OCI-LY7 (cell line): ENCODE data around the gene ZBTB16. TPM values are rescaled to one million over a fixed set of nuclear protein-coding genes. Genes with fewer than 3 reads are reported as not detected.

Source experiments
- BruUV-seq: library from RNA; stranded (reverse); fragments of 400-500 nt; replicated peaks from 2 replicates; lab custom pipeline; 2021; lab: Mats Ljungman, UMichigan
- CTCF ChIA-PET: fragments of 300-600 bp; sonication (Branson Sonifier 250); formaldehyde crosslinking; loops from one replicate; lab custom pipeline; 2022; ENCODE audit warnings: antibody characterized with exemption; ENCODE audit not compliant: unreplicated experiment; lab: Charles Lee
- POLR2A ChIA-PET: fragments of 300-600 bp; sonication (Branson Sonifier 250); formaldehyde crosslinking; loops from one replicate; lab custom pipeline; 2022; ENCODE audit warnings: antibody characterized with exemption; lab: Charles Lee
- DNase-seq: peaks from one replicate; pipeline ENCODE4 v3.0.0-alpha.2; 2015; ENCODE audit warnings: low spot score
- H2AFZ ChIP-seq: fragments of 200-600 bp; sonication (generic), shearing (Covaris generic); 2 replicates; pipeline ENCODE4 v1.6.1; 2014; ENCODE audit warnings: mild to moderate bottlenecking, antibody characterized with exemption, low read length, moderate library complexity
- H3K27ac ChIP-seq: fragments of 200-600 bp; sonication (generic); 2 replicates; pipeline ENCODE4 v1.5.1; 2014; ENCODE audit warnings: mixed run types, low read depth, mild to moderate bottlenecking, moderate library complexity, low read length, inconsistent platforms; ENCODE audit not compliant: poor library complexity, severe bottlenecking
- H3K36me3 ChIP-seq: fragments of 200-600 bp; sonication (generic); 2 replicates; pipeline ENCODE4 v1.6.1; 2014; ENCODE audit warnings: mild to moderate bottlenecking, antibody characterized with exemption, low read length, moderate library complexity, mixed read lengths; ENCODE audit not compliant: insufficient read depth
- H3K4me1 ChIP-seq: fragments of 200-600 bp; sonication (generic); 2 replicates; pipeline ENCODE4 v1.5.1; 2014; ENCODE audit warnings: mild to moderate bottlenecking, low read length; ENCODE audit not compliant: insufficient read depth, poor library complexity, severe bottlenecking
- H3K4me2 ChIP-seq: fragments of 200-600 bp; sonication (generic); 2 replicates; pipeline ENCODE4 v1.6.1; 2014; ENCODE audit warnings: mild to moderate bottlenecking, low read length
- H3K4me3 ChIP-seq: fragments of 200-600 bp; sonication (generic); 2 replicates; pipeline ENCODE4 v1.5.1; 2014; ENCODE audit warnings: mild to moderate bottlenecking, low read depth, low read length; ENCODE audit not compliant: poor library complexity, severe bottlenecking
- H3K79me2 ChIP-seq: fragments of 200-600 bp; sonication (generic); 2 replicates; pipeline ENCODE4 v1.6.1; 2016; ENCODE audit warnings: low read depth, mild to moderate bottlenecking, low read length, moderate library complexity, mixed read lengths; ENCODE audit not compliant: insufficient read depth
- H3K9me2 ChIP-seq: fragments of 200-600 bp; sonication (generic); 2 replicates; pipeline ENCODE4 v1.6.1; 2016; ENCODE audit warnings: mild to moderate bottlenecking, low read length, mixed read lengths; ENCODE audit not compliant: insufficient read depth
- H3K9me3 ChIP-seq: fragments of 200-600 bp; sonication (generic); 2 replicates; pipeline ENCODE4 v1.6.1; 2014; ENCODE audit warnings: mild to moderate bottlenecking, mixed run types, low read length, mixed read lengths
- H4K20me1 ChIP-seq: fragments of 200-600 bp; sonication (generic); 2 replicates; pipeline ENCODE4 v1.6.1; 2014; ENCODE audit warnings: mild to moderate bottlenecking, antibody characterized with exemption, low read length, moderate library complexity, mixed read lengths; ENCODE audit not compliant: insufficient read depth
- CTCF ChIP-seq: fragments of 200-600 bp; sonication (generic); conservative IDR thresholded peaks from 2 replicates; pipeline ENCODE4 v1.5.1; 2014; ENCODE audit warnings: mild to moderate bottlenecking, antibody characterized with exemption, low read length, moderate library complexity, mixed read lengths
- EZH2phosphoT487 ChIP-seq: fragments of 200-600 bp; sonication (generic); IDR thresholded peaks from 2 replicates; pipeline ENCODE4 v1.6.1; 2018; ENCODE audit warnings: low read depth, borderline replicate concordance, mild to moderate bottlenecking, mixed run types, antibody characterized with exemption, low read length, moderate library complexity, mixed read lengths
- intact Hi-C: fragments of 100-400 bp; cut with micrococcal nuclease; formaldehyde crosslinking; loops from one replicate; pipeline ENCODE4 v1.10.0; 2022; ENCODE audit not compliant: unreplicated experiment
- total RNA-seq, 2 experiments: library from RNA; depleted of rRNA in 1 of 2; stranded (reverse); fragments of >200 nt in 1 of 2; shearing (Covaris generic) in 1 of 2; gene quantifications; 2 replicates each; pipeline ENCODE4 v1.2.3, GENCODE V29; 2014 to 2022

Gene ZBTB16
- total RNA-seq, 2 experiments from 2014 or later: not detected

GRCh38 chr11:114090976-114091375 lies 31.5 kb downstream of the ZBTB16 start:
- CTCF ChIA-PET: no interaction called here
- TF ChIP-seq EZH2phosphoT487 (no peak), CTCF (no peak)
- intact Hi-C loops: no loop called here
- Histone ChIP-seq H3K9me3 (no peaks in the 10 kb centered on the region), H2AFZ (no peak overlapping the region), H3K36me3 (no peaks in the 10 kb centered on the region), H3K4me1 (no peaks in the 10 kb centered on the region), H3K79me2 (no peaks in the 10 kb centered on the region), H3K4me3 (no peak overlapping the region), H3K4me2 (no peak overlapping the region), H3K27ac (no peak overlapping the region), H3K9me2 (no peaks in the 10 kb centered on the region), H4K20me1 (no peaks in the 10 kb centered on the region)
- BruUV-seq: no TSS peak
- no peak for DNase-seq
- POLR2A ChIA-PET: interaction anchor here (0.6 kb wide), 1 partner anchor 593 kb away, joined by 4 read pairs; no protein-coding TSS in a partner anchor

- Histone ChIP-seq H3K4me1 (no peaks in the 10 kb centered on the region), H3K27ac (no peak overlapping the region), H3K9me3 (no peaks in the 10 kb centered on the region), H3K4me2 (no peak overlapping the region), H3K36me3 (no peaks in the 10 kb centered on the region), H3K79me2 (no peaks in the 10 kb centered on the region), H4K20me1 (no peaks in the 10 kb centered on the region), H3K4me3 (no peak overlapping the region), H3K9me2 (no peaks in the 10 kb centered on the region), H2AFZ (no peak overlapping the region)
- TF ChIP-seq EZH2phosphoT487: no peak
- TF ChIP-seq CTCF: no peak
- no peak for DNase-seq
- ChIA-PET CTCF (no interaction called here), POLR2A (no interaction called here)
- intact Hi-C loops: no loop called here
- BruUV-seq: no TSS peak
Observed at GRCh38 chr11:114091516-114092397, 32.2 kb downstream of the ZBTB16 start.

- POLR2A ChIA-PET: no interaction called here
- Histone ChIP-seq H3K4me2 (no peak overlapping the region), H3K27ac (no peak overlapping the region)
Observed at GRCh38 chr11:114092478-114092877, 33.0 kb downstream of the ZBTB16 start.

More at GRCh38 chr11:114092478-114092877, 33.0 kb downstream of the ZBTB16 start:
- H3K79me2 ChIP-seq: no peaks in the 10 kb centered on the region
- TF ChIP-seq EZH2phosphoT487: no peak
- TF ChIP-seq CTCF: no peak
- CTCF ChIA-PET: no interaction called here
- intact Hi-C loops: no loop called here
- no TSS peak for BruUV-seq
- H4K20me1 ChIP-seq: no peaks in the 10 kb centered on the region
- no peak overlapping the region for H2AFZ ChIP-seq
- no peak for DNase-seq
- no peaks in the 10 kb centered on the region for H3K4me1 ChIP-seq
- no peaks in the 10 kb centered on the region for H3K9me3 ChIP-seq
- no peaks in the 10 kb centered on the region for H3K36me3 ChIP-seq
- H3K4me3 ChIP-seq: no peak overlapping the region
- H3K9me2 ChIP-seq: no peaks in the 10 kb centered on the region
